ENCODE measurements around the gene SLC9A3. TPM values are rescaled to one million over a fixed set of nuclear protein-coding genes. Genes with fewer than 3 reads are reported as not detected.

The SLC9A3 gene
- total RNA-seq, 6 experiments from 2014 or later = 0.63 to 1.00 (median 0.74) TPM

GRCh38 chr5:478369-478981 is 45.8 kb downstream of the SLC9A3 start:
- Mint-ChIP-seq H3K4me1 (ENCODE audit: low read depth) (no peaks in the 10 kb centered on the region), H3K36me3 (ENCODE audit: low read depth) (no peaks in the 10 kb centered on the region), H3K4me3 (no peak overlapping the region), H3K27ac (no peak overlapping the region), H3K9me3 (no peaks in the 10 kb centered on the region), H3K27me3 (ENCODE audit: insufficient read depth) (peaks cover 10% of the 10 kb centered on the region)
- no peak for TF ChIP-seq CTCF (IDR thresholded peaks at IDR 0.05)
- DNase-seq = no peak

GRCh38 chr5:477871-478270 is 46.4 kb downstream of the SLC9A3 start:
- no peak for TF ChIP-seq CTCF (IDR thresholded peaks at IDR 0.05)
- no peaks in the 10 kb centered on the region for H3K4me1 Mint-ChIP-seq (ENCODE audit: low read depth)
- no peak overlapping the region for H3K27ac Mint-ChIP-seq
- no peak for DNase-seq
- H3K9me3 Mint-ChIP-seq = no peaks in the 10 kb centered on the region
- H3K36me3 Mint-ChIP-seq (ENCODE audit: low read depth) = no peaks in the 10 kb centered on the region
- peaks cover 10% of the 10 kb centered on the region for H3K27me3 Mint-ChIP-seq (ENCODE audit: insufficient read depth)
- no peak overlapping the region for H3K4me3 Mint-ChIP-seq

GRCh38 chr5:477247-477646 is 47.0 kb downstream of the SLC9A3 start:
- Mint-ChIP-seq H3K4me1 (ENCODE audit: low read depth) (no peaks in the 10 kb centered on the region), H3K27ac (no peak overlapping the region), H3K9me3 (no peaks in the 10 kb centered on the region), H3K36me3 (ENCODE audit: low read depth) (no peaks in the 10 kb centered on the region), H3K27me3 (ENCODE audit: insufficient read depth) (peaks cover 10% of the 10 kb centered on the region), H3K4me3 (no peak overlapping the region)
- TF ChIP-seq CTCF (IDR thresholded peaks at IDR 0.05) = no peak
- no peak for DNase-seq

GRCh38 chr5:476814-477175 is 47.5 kb downstream of the SLC9A3 start:
- Mint-ChIP-seq H3K4me1 (ENCODE audit: low read depth) (peaks cover 3% of the 10 kb centered on the region), H3K27ac (no peak overlapping the region), H3K4me3 (no peak overlapping the region), H3K36me3 (ENCODE audit: low read depth) (peaks cover 2% of the 10 kb centered on the region; the same call in 1 of the 2 replicates), H3K27me3 (ENCODE audit: insufficient read depth) (peaks cover 10% of the 10 kb centered on the region), H3K9me3 (no peaks in the 10 kb centered on the region)
- DNase-seq = no peak
- no peak for TF ChIP-seq CTCF (IDR thresholded peaks at IDR 0.05)

GRCh38 chr5:476102-476813 is 48.0 kb downstream of the SLC9A3 start:
- DNase-seq = no peak
- peaks cover 10% of the 10 kb centered on the region for H3K27me3 Mint-ChIP-seq (ENCODE audit: insufficient read depth)
- H3K4me1 Mint-ChIP-seq (ENCODE audit: low read depth) = peaks cover 8% of the 10 kb centered on the region
- no peak overlapping the region for H3K4me3 Mint-ChIP-seq
- no peak overlapping the region for H3K27ac Mint-ChIP-seq
- peaks cover 8% of the 10 kb centered on the region; the same call in 1 of the 2 replicates for H3K36me3 Mint-ChIP-seq (ENCODE audit: low read depth)
- H3K9me3 Mint-ChIP-seq = no peaks in the 10 kb centered on the region
- no peak for TF ChIP-seq CTCF (IDR thresholded peaks at IDR 0.05)
